HG03565 (cell line): ENCODE measurements around the gene LRP1-AS.

Experiments
- ATAC-seq: cut with Tn5 transposase; IDR thresholded peaks from one replicate; pipeline ENCODE4 v1.9.1; 2021; ENCODE audit warnings: mild to moderate bottlenecking, moderate library complexity; ENCODE audit not compliant: unreplicated experiment

LRP1-AS gene

GRCh38 chr12:57161491-57161890, 14.1 kb upstream of the LRP1-AS start:
- no peak for ATAC-seq

DNA sequence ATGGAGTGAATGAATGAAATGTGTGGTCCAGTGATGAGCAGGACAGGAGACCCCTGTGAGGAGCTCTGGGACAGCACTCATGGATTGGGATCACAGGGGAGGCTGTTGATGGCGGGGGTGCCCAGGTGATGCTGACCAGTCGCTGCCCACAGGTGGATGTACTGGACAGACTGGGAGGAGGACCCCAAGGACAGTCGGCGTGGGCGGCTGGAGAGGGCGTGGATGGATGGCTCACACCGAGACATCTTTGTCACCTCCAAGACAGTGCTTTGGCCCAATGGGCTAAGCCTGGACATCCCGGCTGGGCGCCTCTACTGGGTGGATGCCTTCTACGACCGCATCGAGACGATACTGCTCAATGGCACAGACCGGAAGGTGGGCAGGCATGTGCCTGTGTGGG, 13.3 kb upstream of the LRP1-AS start:
- no peak for ATAC-seq

DNA sequence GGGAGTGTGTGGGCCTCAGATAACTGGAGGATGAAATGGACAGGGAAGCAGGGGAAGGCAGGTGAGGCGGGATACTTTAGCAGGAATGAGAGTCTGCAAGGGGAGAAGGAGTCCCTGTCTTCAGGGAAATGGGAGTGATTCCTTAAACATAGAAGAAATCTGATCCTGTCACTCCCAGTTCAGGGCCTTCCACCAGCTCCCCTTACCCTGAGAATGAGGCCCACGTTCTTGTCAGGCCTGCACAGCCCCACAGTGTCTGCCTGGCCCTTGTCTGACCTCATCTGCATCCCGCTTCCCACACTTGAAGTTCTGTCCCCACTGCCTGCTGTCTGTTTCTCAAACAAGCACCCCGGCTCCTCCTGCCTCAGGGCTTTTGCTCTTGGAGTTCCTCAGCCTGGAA, 12.6 kb upstream of the LRP1-AS start:
- ATAC-seq: no peak

GRCh38 chr12:57159311-57159710, 11.9 kb upstream of the LRP1-AS start:
- no peak for ATAC-seq

- ATAC-seq: no peak
These were observed 11.2 kb upstream of the LRP1-AS start for GRCh38 chr12:57158665-57159064.

DNA sequence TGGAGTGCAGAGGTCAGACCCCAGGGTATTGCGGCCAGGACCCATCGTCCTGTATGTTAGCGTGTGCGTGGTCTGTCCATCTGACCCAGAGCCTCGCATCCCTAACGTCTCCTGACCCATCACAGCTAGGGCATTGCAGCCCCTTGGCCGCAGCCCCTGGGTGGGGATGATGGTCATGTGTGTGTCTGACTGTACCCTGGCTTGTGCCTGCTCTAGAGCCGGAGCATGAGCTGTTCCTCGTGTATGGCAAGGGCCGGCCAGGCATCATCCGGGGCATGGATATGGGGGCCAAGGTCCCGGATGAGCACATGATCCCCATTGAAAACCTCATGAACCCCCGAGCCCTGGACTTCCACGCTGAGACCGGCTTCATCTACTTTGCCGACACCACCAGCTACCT, 10.8 kb upstream of the LRP1-AS start:
- no peak for ATAC-seq

DNA sequence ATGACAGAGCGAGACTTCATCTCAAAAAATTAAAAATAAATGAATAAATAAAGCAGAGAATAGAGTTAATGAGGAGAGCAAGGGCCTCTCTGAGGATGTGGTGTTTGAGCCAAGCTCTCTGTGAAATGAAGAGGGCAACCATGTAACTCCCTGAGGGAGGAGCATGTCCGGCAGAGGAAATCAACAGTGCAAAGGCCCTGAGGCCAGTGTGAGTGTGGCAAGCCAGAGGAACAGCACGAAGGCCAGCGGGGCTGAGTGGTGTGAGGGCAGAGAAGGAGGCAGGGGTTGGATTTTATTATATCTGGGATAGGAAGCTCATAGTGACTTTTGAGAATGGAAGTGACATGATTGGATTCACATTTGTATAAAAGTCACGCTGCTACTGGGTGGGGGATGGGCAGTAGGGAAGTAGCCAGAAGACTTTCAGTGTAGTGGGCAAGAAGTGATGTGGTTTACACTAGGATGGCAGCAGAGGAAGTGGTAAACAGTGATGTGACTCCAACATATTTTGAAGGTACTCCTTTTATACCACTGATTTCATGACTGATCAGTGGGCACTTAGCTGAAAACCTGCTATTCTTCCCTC, 10.3 kb upstream of the LRP1-AS start:
- no peak for ATAC-seq

DNA sequence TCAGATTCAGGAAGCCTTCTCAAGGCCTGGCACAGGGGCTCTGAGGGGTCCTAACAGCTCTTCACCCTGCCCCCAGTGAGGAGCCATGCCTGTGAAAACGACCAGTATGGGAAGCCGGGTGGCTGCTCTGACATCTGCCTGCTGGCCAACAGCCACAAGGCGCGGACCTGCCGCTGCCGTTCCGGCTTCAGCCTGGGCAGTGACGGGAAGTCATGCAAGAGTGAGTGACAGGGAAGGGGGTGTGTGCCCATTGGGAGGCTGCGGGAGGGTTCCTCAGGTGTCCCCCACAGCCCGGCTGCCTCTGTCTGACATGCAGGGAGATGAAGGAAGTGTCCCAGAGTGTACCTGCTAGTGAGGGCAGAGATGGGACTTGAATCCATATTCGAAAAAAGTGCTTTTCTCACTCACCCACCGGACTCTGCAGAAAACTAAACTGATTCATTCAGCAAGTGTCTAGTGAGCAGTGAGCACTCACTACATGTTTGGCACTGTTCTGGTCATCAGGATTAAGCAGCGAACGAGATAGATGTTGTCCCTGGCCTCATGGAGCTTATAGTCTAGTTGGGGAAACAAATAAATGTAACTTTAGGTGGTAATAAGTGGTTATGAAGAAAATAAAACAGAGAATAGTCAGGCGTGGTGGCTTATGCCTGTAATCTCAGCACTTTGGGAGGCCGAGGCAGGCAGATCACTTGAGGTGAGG, 9.4 kb upstream of the LRP1-AS start:
- ATAC-seq: no peak

DNA sequence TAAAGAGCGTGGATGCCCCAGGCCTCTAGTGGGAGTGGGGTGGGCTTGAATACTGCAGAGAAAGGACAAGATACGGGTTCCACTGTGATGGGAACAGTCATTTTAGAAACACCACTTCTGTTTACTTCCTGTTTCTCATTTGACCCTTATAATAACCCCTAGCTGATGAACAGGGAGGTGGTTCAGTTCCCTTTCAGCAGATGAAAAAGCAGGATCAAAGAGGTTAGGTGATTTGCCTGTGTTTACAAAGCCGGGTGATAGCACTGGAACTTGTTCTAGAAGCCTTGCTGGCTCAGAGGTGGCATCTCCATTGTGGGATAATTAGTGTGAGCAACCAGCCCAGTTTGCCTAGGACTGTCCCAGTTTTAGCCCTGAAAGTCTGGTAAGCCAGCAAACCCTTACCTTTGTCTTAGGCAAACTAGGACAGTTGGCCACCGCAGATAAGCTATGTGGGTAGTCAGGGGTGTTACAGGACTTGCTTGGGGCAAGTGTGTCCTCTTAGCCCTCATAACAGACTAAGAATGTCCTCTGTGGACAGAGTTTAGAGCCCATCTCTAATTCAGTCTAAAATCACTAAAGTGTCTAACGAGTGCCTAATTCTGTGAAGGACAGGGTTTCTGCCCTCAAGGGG, 7.5 kb upstream of the LRP1-AS start:
- no peak for ATAC-seq

DNA sequence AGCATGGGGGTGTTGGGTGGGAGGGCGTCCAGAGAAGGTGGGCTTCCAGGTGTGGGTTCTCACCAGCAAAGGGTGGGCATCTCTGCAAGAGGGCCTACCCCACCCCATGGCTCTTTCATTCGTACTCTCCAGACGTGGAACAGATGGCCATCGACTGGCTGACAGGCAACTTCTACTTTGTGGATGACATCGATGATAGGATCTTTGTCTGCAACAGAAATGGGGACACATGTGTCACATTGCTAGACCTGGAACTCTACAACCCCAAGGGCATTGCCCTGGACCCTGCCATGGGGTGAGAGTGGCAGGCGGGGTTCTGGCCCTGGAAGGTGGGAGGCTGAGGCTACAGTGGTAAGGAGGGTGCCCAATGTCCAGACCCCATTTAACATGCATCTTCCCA, 6.7 kb upstream of the LRP1-AS start:
- ATAC-seq: no peak

GRCh38 chr12:57153415-57153997, 6.1 kb upstream of the LRP1-AS start:
- ATAC-seq: no peak

DNA sequence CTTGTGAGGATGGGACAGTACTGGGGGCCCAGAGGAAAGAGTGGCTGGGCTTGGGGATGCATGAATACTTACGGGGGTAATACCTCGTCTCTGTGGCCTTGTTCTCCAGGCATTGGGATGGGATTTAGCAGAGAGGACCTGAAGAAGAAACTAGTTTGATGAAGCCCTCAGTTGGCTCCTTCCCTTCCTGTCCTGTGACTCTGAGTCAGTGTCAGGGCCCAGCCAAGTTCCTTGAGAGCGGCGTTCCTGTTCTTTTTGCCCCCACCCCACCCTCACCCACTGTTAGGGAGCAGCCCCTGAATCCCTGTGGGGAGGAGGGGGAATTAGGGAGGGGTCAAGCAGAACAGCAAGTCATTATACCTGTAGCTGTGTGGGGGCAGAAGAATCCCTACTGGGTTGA, 5.2 kb upstream of the LRP1-AS start:
- no peak for ATAC-seq

DNA sequence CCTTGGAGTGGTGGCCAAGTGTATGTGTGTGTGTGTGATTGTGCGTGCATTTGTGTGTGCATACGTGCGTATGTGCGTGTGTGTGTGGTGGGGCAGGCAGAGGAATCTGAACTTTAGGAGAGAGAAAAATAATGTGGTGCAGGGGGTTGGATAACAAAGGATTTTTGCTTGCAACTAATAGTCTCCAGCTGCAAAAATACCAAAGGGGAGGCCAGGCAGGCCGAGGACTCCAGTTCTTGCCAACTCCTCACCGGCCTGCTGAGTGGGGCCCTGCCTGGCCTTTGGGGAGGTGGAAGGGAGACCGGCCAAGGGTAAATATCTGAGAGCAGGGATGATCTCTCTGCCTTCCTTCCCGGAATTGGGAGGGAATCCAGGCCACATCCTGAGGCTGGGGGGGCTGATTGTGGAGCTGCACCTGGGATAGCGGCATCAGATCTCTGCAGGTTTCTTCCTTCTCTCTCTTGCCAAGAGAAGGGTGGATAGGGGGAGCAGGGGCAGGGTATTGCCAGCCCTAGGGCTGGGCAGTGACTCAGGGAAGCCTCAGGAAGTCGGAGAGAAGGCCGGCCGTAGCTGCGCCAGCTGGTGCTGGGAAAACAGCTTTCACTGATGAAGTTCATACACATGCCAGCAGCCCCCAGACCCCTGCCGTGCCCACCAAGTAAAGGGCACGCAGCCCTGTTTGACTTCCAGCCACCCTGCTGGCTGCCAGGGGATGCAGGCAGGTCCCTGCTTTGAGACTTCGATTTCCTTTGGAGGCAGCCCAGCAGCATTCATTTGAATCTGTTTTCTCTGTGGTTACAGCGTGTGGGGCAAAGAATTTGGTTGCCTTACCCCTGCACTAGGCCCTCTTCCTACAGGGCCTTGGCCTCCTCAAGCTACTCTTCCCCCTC, 4.6 kb upstream of the LRP1-AS start:
- no peak for ATAC-seq

DNA sequence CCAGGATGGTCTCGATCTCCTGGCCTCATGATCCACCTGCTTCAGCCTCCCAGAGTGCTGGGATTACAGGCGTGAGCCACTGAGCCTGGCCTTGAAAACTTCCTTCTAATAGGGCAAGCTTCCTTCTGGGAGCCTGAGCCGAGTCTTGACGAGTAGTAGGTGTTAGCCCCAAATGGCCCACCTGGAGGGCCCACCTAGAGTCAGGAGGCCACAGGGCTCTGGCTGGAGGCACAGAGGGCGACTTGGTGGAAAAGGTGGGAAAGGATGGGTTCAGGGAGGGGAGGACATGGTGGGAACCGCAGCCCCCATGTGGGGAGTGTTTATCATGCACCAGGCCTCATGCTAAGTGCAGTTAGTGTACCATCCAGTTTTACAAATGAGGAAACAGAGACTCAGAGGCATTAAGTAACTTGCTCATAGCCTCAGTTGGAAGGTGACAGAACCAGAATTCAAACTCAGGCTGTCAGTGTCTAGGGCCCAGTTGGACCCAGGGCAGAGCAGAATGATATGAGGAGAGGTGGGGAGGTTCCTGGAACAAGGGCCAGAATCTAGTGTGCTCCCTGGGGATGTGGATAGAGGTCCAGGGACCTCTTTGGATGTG, 3.1 kb upstream of the LRP1-AS start:
- no peak for ATAC-seq

GRCh38 chr12:57149245-57149900, 2.0 kb upstream of the LRP1-AS start:
- ATAC-seq: no peak

- no peak for ATAC-seq
These were observed 1.2 kb upstream of the LRP1-AS start for GRCh38 chr12:57148469-57149244.

GRCh38 chr12:57146092-57146491, 1.3 kb downstream of the LRP1-AS start:
- no peak for ATAC-seq

DNA sequence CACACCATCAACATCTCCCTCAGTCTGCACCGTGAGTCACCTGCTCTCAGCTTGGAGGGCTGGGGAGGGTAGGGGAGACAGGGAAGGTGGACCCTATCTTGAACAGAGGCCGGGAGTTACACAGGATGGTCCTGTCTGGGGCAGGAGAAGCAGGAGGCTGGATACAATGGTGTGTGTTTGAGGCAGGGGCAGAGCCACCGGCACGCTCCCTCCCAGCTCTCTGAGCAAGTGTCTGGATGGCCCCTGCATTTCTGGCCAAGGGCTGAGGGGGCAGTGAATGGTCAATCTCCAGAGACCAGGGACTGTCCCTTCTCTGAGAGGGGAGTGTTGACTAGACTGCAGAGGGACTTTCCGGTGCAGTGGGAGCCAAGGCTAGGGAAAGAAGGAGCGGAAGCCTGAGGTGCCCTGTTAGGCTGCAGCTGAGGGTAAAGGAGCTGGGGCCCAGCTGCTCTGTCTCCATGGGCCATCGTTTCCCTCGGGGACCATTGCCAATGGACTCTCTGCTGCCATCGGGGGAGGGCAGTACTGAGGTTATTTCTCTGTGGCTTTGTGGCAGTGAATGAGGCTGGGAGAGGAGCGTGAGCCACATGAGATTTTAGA, 1.9 kb downstream of the LRP1-AS start:
- no peak for ATAC-seq

GRCh38 chr12:57143454-57143853, 4.0 kb downstream of the LRP1-AS start:
- no peak for ATAC-seq
